IMR-90 (cell line): ENCODE data around the gene PPIA. TPM values are rescaled to one million over a fixed set of nuclear protein-coding genes. Genes with fewer than 3 reads are reported as not detected.

Source experiments
- ATAC-seq: fragments of 200-7000 bp; cut with Tn5 transposase; 2 replicates; pipeline ENCODE4 v1.9.1; 2020; ENCODE audit warnings: low read depth, mild to moderate bottlenecking, moderate library complexity
- BruUV-seq: library from RNA; stranded (reverse); fragments of 400-500 nt; replicated peaks from 2 replicates; lab custom pipeline; 2021; lab: Mats Ljungman, UMichigan
- CTCF ChIA-PET: fragments of 300-600 bp; formaldehyde crosslinking; extraction: SDS; loops from one replicate; lab custom pipeline; 2021; ENCODE audit warnings: antibody characterized with exemption; lab: Yijun Ruan, JAX
- POLR2A ChIA-PET: fragments of 300-600 bp; sonication (Branson Sonifier 250); formaldehyde crosslinking; loops from one replicate; lab custom pipeline; 2022; ENCODE audit warnings: antibody characterized with exemption; ENCODE audit not compliant: unreplicated experiment; lab: Charles Lee
- DNase-seq: peaks from one replicate; pipeline ENCODE4 v3.0.0; 2013
- H2AFZ ChIP-seq: replicated peaks from 2 replicates; pipeline ENCODE3; 2013; ENCODE audit warnings: low read length, mild to moderate bottlenecking; ENCODE audit not compliant: poor library complexity
- H2AK5ac ChIP-seq: 2 replicates; pipeline ENCODE4 v1.6.1; 2013; ENCODE audit warnings: low read depth, low read length, inconsistent platforms
- H2AK9ac ChIP-seq: replicated peaks from 2 replicates; pipeline ENCODE3; 2013; ENCODE audit warnings: mild to moderate bottlenecking, low read depth, low read length, moderate library complexity; ENCODE audit not compliant: poor library complexity
- H2BK120ac ChIP-seq: 2 replicates; pipeline ENCODE4 v1.6.1; 2013; ENCODE audit warnings: low read depth, low read length, inconsistent platforms
- H2BK15ac ChIP-seq: 3 replicates; pipeline ENCODE4 v1.6.1; 2013; ENCODE audit warnings: low read depth, low read length, inconsistent platforms
- H2BK20ac ChIP-seq: 2 replicates; pipeline ENCODE4 v1.6.1; 2013; ENCODE audit warnings: low read depth, mild to moderate bottlenecking, inconsistent platforms, low read length, moderate library complexity
- H2BK5ac ChIP-seq: 2 replicates; pipeline ENCODE4 v1.6.1; 2013; ENCODE audit warnings: mild to moderate bottlenecking, low read depth, low read length, inconsistent platforms; ENCODE audit not compliant: poor library complexity, severe bottlenecking
- H3K14ac ChIP-seq: replicated peaks from 2 replicates; pipeline ENCODE4 v1.6.1; 2013; ENCODE audit warnings: low read depth, low read length, inconsistent platforms
- H3K18ac ChIP-seq: 2 replicates; pipeline ENCODE4 v1.6.1; 2013; ENCODE audit warnings: low read depth, low read length, control low read depth
- H3K23ac ChIP-seq: 2 replicates; pipeline ENCODE4 v1.6.1; 2013; ENCODE audit warnings: low read depth, low read length, inconsistent platforms
- H3K27ac ChIP-seq: 2 replicates; pipeline ENCODE4 v1.5.1; 2013; ENCODE audit warnings: mild to moderate bottlenecking, control low read depth, low read length; ENCODE audit not compliant: insufficient read depth
- H3K27me3 ChIP-seq: 2 replicates; pipeline ENCODE4 v1.6.1; 2013; ENCODE audit warnings: low read length; ENCODE audit not compliant: control insufficient read depth, insufficient read depth
- H3K36me3 ChIP-seq: 2 replicates; pipeline ENCODE4 v1.6.1; 2013; ENCODE audit warnings: low read length, mixed read lengths; ENCODE audit not compliant: control insufficient read depth, insufficient read depth
- H3K4ac ChIP-seq: 2 replicates; pipeline ENCODE4 v1.6.1; 2013; ENCODE audit warnings: low read depth, low read length, inconsistent platforms
- H3K4me1 ChIP-seq: 2 replicates; pipeline ENCODE4 v1.6.1; 2013; ENCODE audit warnings: low read length, mixed read lengths; ENCODE audit not compliant: control insufficient read depth, insufficient read depth
- H3K4me2 ChIP-seq: 2 replicates; pipeline ENCODE4 v1.6.1; 2013; ENCODE audit warnings: low read depth, mild to moderate bottlenecking, control low read depth, low read length, moderate library complexity
- H3K4me3 ChIP-seq: 2 replicates; pipeline ENCODE4 v1.5.1; 2013; ENCODE audit warnings: low read depth, mild to moderate bottlenecking, control low read depth, low read length, moderate library complexity; ENCODE audit not compliant: insufficient read depth
- H3K56ac ChIP-seq: 2 replicates; pipeline ENCODE4 v1.6.1; 2013; ENCODE audit warnings: low read length, inconsistent platforms; ENCODE audit not compliant: insufficient read depth; ENCODE audit errors: extremely low read depth
- H3K79me1 ChIP-seq, 2 experiments: 2 replicates each; pipeline ENCODE4 v1.6.1; 2013; ENCODE audit warnings: low read length in 2 of 2, inconsistent platforms in 1 of 2, low read depth in 1 of 2
- H3K9ac ChIP-seq: 2 replicates; pipeline ENCODE4 v1.6.1; 2013; ENCODE audit warnings: low read depth, low read length, control low read depth
- H3K9me1 ChIP-seq: 2 replicates; pipeline ENCODE4 v1.6.1; 2013; ENCODE audit warnings: low read length, inconsistent platforms; ENCODE audit not compliant: insufficient read depth
- H3K9me3 ChIP-seq: 2 replicates; pipeline ENCODE4 v1.6.1; 2013; ENCODE audit warnings: low read length; ENCODE audit not compliant: control insufficient read depth, insufficient read depth
- H4K20me1 ChIP-seq: 2 replicates; pipeline ENCODE4 v1.6.1; 2013; ENCODE audit warnings: low read length, inconsistent platforms; ENCODE audit not compliant: insufficient read depth
- H4K5ac ChIP-seq: 2 replicates; pipeline ENCODE4 v1.6.1; 2013; ENCODE audit warnings: mild to moderate bottlenecking, low read depth, low read length, control low read depth
- H4K8ac ChIP-seq, 2 experiments: 2 replicates each; pipeline ENCODE4 v1.6.1; 2013; ENCODE audit warnings: low read depth in 2 of 2, low read length in 2 of 2, control low read depth in 1 of 2, inconsistent platforms in 1 of 2
- H4K91ac ChIP-seq: 2 replicates; pipeline ENCODE4 v1.6.1; 2013; ENCODE audit warnings: low read depth, low read length, inconsistent platforms; ENCODE audit not compliant: insufficient read depth
- BHLHE40 ChIP-seq: fragments of 150-350 bp; IDR thresholded peaks from 2 replicates; pipeline ENCODE4 v1.6.1; 2016; ENCODE audit warnings: mild to moderate bottlenecking, low read depth, low read length
- CEBPB ChIP-seq: IDR thresholded peaks from 2 replicates; pipeline ENCODE4 v1.6.1; 2012; ENCODE audit warnings: low read depth, low read length, improper control_type of control experiment
- CHD1 ChIP-seq: IDR thresholded peaks from 2 replicates; pipeline ENCODE4 v1.6.1; 2012; ENCODE audit warnings: low read depth, low read length, improper control_type of control experiment
- CTCF ChIP-seq: conservative IDR thresholded peaks from 2 replicates; pipeline ENCODE4 v1.5.1; 2012; ENCODE audit warnings: mild to moderate bottlenecking, low read depth, low read length, improper control_type of control experiment
- FOS ChIP-seq: fragments of 150-350 bp; IDR thresholded peaks from 2 replicates; pipeline ENCODE4 v1.6.1; 2016; ENCODE audit warnings: low read depth, low read length
- MAFK ChIP-seq: IDR thresholded peaks from 2 replicates; pipeline ENCODE4 v1.6.1; 2012; ENCODE audit warnings: low read depth, low read length, improper control_type of control experiment
- MAZ ChIP-seq: IDR thresholded peaks from 2 replicates; pipeline ENCODE4 v1.6.1; 2012; ENCODE audit warnings: low read depth, mild to moderate bottlenecking, low read length, improper control_type of control experiment, moderate library complexity, borderline replicate concordance
- MXI1 ChIP-seq: IDR thresholded peaks from 2 replicates; pipeline ENCODE4 v1.6.1; 2012; ENCODE audit warnings: low read depth, mild to moderate bottlenecking, low read length, moderate library complexity, borderline replicate concordance
- NFE2L2 ChIP-seq: fragments of 150-350 bp; IDR thresholded peaks from 2 replicates; pipeline ENCODE4 v1.6.1; 2016; ENCODE audit warnings: low read depth, mild to moderate bottlenecking, low read length
- POLR2A ChIP-seq: IDR thresholded peaks from 2 replicates; pipeline ENCODE4 v1.6.1; 2012; ENCODE audit warnings: mild to moderate bottlenecking, low read depth, low read length
- RCOR1 ChIP-seq: IDR thresholded peaks from 2 replicates; pipeline ENCODE4 v1.6.1; 2012; ENCODE audit warnings: mild to moderate bottlenecking, low read length, improper control_type of control experiment; ENCODE audit not compliant: insufficient replicate concordance
- RFX5 ChIP-seq: IDR thresholded peaks from 2 replicates; pipeline ENCODE4 v1.8.0; 2012; ENCODE audit warnings: low read depth, mild to moderate bottlenecking, low read length, moderate library complexity
- SMC3 ChIP-seq: fragments of 150-350 bp; IDR thresholded peaks from 2 replicates; pipeline ENCODE4 v1.6.1; 2016; ENCODE audit warnings: low read depth, mild to moderate bottlenecking, antibody characterized with exemption, low read length, moderate library complexity
- WGBS, 2 experiments: methylation state at CpG; one replicate each; pipeline versions ENCODE4 v1.1.5 to v1.1.7; 2013; ENCODE audit warnings: missing lambda C conversion rate in 2 of 2; ENCODE audit not compliant: insufficient read length in 1 of 2; ENCODE audit errors: extremely low coverage in 2 of 2; 5-methylcytosine and 5-hydroxymethylcytosine counted together
- dilution Hi-C: fragments of 300-500 bp; cut with HindIII; formaldehyde crosslinking; loops from one replicate; pipeline ENCODE4 v1.14.3; 2018; ENCODE audit warnings: low sequenced_read_pairs; ENCODE audit not compliant: unreplicated experiment
- in situ Hi-C: fragments of 300-500 bp; cut with MboI; formaldehyde crosslinking; loops from 3 replicates; pipeline ENCODE4 v1.14.3; 2019; ENCODE audit warnings: low sequenced_read_pairs, inconsistent platforms, mixed read lengths
- intact Hi-C: fragments of 100-400 bp; cut with micrococcal nuclease; formaldehyde crosslinking; loops from 2 replicates; pipeline ENCODE4 v1.10.0; 2022
- polyA plus RNA-seq, 3 experiments: library from polyadenylated mRNA; depleted of rRNA; stranded (reverse); fragments of >200 nt; gene quantifications; 2 replicates each; pipeline ENCODE4 v1.2.3, GENCODE V29; 2012; ENCODE audit warnings: low replicate concordance in 1 of 3
- total RNA-seq: library from RNA; depleted of rRNA; stranded (reverse); fragments of >200 nt; gene quantifications from 2 replicates; pipeline ENCODE4 v1.2.3, GENCODE V29; 2012
- TF ChIP-seq, protein P1 (sequence below): fragments of 150-350 bp; IDR thresholded peaks from 2 replicates; pipeline ENCODE4 v1.6.1; 2016; ENCODE audit warnings: low read depth, mild to moderate bottlenecking, low read length, moderate library complexity, borderline replicate concordance
- TF ChIP-seq, protein P2 (sequence below): fragments of 150-350 bp; IDR thresholded peaks from 2 replicates; pipeline ENCODE4 v1.6.1; 2017; ENCODE audit warnings: mild to moderate bottlenecking, antibody characterized with exemption, low read length, low read depth

Gene PPIA
- total and polyA plus RNA-seq, 2 of the 4 experiments (the other 2 are of a cell fraction), result 3,396 to 4,883 TPM

DNA sequence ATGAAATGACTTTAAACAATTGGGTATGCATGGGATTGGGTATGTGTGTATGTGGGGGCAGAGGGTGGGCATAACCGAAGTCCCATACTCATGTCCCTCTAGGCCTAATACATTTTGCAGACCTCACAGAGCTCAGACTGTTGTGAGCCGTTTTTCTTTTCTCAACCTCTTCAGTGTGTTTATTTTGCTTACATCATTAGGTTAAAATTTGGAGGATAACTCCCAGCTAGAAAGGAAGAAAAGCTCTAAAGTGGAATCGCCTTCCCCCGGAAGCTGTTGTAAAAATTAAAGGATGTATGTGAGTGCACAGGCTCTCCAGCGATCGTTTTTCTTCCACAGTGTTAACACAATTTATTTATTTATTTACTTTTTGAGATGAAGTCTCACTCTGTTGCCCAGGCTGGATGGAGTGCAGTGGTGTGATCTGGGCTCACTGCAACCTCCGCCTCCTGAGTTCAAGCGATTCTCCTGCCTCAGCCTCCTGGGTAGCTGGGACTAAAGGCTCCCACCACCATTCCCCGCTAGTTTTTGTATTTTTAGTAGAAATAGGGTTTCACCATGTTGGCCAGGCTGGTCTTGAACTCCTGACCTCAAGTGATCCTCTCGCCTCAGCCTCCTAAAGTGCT is 52.9 kb downstream of the PPIA start:
- Histone ChIP-seq H2BK20ac (no peak overlapping the region), H3K79me1 (peaks cover 0 to 17% of the 10 kb centered on the region in 2 experiments; a peak in 1 of 4 replicates), H2BK15ac (no peak overlapping the region), H3K9me1 (peaks cover 3% of the 10 kb centered on the region; the same call in 1 of the 2 replicates), H2BK120ac (no peak overlapping the region), H3K56ac (no peak overlapping the region), H3K4ac (no peak overlapping the region), H4K91ac (no peak overlapping the region), H3K23ac (0 out of 2 replicates have a peak overlapping the region, but pooled peaks have one; percentile 64), H3K4me3 (no peak overlapping the region), H4K5ac (no peak overlapping the region), H2AK9ac (no peak overlapping the region), H4K20me1 (peaks cover 10% of the 10 kb centered on the region), H3K36me3 (no peaks in the 10 kb centered on the region), H2AFZ (no peak overlapping the region), H2AK5ac (no peak overlapping the region), H3K9me3 (no peaks in the 10 kb centered on the region), H4K8ac (peak overlapping the region; percentile 19 to 95; a peak in 2 of 4 replicates), H3K4me2 (no peak overlapping the region), H3K18ac (no peak overlapping the region), H3K27ac (no peak overlapping the region), H3K14ac (no peak overlapping the region), H3K9ac (no peak overlapping the region; the same call in 1 of the 2 replicates), H3K27me3 (no peaks in the 10 kb centered on the region), H2BK5ac (no peak overlapping the region), H3K4me1 (peaks cover 2% of the 10 kb centered on the region; the same call in 1 of the 2 replicates)
- no peak for ATAC-seq
- dilution Hi-C loops (no loop called here), in situ Hi-C loops (loop anchor here (10.0 kb wide), 1 partner anchor 255 kb away; no protein-coding TSS in a partner anchor), intact Hi-C loops (loop anchor here (2.0 to 5.0 kb wide), 3 partner anchors 35 to 242 kb away; partner anchors contain the start of genes OGDH and PURB)
- WGBS, 2 experiments, result no CpG with 5 or more reads among the region's 10 CpGs
- ChIA-PET CTCF (interaction anchor here (0.6 to 1.6 kb wide), 4 partner anchors 10 to 286 kb away, joined by 3 to 5 read pairs (median 3); no protein-coding TSS in a partner anchor), POLR2A (no interaction called here)
- no TSS peak for BruUV-seq
- peak; percentile 27 for DNase-seq
- TF ChIP-seq RCOR1 (no peak), CTCF (no peak), MXI1 (no peak), POLR2A (no peak), MAFK (no peak), MAZ (no peak), FOS (no peak), CHD1 (no peak), BHLHE40 (no peak), SMC3 (no peak), CEBPB (no peak), RFX5 (no peak), NFE2L2 (no peak)
- TF ChIP-seq, protein P1, sequence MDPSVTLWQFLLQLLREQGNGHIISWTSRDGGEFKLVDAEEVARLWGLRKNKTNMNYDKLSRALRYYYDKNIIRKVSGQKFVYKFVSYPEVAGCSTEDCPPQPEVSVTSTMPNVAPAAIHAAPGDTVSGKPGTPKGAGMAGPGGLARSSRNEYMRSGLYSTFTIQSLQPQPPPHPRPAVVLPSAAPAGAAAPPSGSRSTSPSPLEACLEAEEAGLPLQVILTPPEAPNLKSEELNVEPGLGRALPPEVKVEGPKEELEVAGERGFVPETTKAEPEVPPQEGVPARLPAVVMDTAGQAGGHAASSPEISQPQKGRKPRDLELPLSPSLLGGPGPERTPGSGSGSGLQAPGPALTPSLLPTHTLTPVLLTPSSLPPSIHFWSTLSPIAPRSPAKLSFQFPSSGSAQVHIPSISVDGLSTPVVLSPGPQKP, result no peak
- TF ChIP-seq, protein P2, sequence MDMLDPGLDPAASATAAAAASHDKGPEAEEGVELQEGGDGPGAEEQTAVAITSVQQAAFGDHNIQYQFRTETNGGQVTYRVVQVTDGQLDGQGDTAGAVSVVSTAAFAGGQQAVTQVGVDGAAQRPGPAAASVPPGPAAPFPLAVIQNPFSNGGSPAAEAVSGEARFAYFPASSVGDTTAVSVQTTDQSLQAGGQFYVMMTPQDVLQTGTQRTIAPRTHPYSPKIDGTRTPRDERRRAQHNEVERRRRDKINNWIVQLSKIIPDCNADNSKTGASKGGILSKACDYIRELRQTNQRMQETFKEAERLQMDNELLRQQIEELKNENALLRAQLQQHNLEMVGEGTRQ, result no peak
